GM18519 (cell line): ENCODE measurements around the gene BCAM.
"Not testable (repeated sequence)": the region's sequence is repeated elsewhere in the genome, so short reads cannot be mapped to it uniquely, and the experiment has no call there.

Experiments used
- ATAC-seq: cut with Tn5 transposase; IDR thresholded peaks from one replicate; pipeline ENCODE4 v1.9.1; 2021; ENCODE audit warnings: mild to moderate bottlenecking, moderate library complexity; ENCODE audit not compliant: unreplicated experiment, low FRiP score

Gene BCAM

GRCh38 chr19:44808463-44809371 lies at the start of gene BCAM:
TSS of gene BCAM (plus strand) at chr19:44809103. CDS start at chr19:44809125, 22 bp downstream.
- no peak for ATAC-seq

- no peak for ATAC-seq
Measured at GRCh38 chr19:44762038-44762437, 46.9 kb upstream of the BCAM start.

GRCh38 chr19:44765033-44765948 lies 43.6 kb upstream of the BCAM start:
- no peak for ATAC-seq

GRCh38 chr19:44765949-44766335 lies 43.0 kb upstream of the BCAM start:
- no peak for ATAC-seq

- no peak for ATAC-seq
Measured at GRCh38 chr19:44767295-44768180, 41.4 kb upstream of the BCAM start.

- peak; percentile 67 for ATAC-seq
Measured at GRCh38 chr19:44770550-44771257, 38.2 kb upstream of the BCAM start.

- ATAC-seq: not testable (repeated sequence)
Measured at GRCh38 chr19:44772144-44772543, 36.8 kb upstream of the BCAM start.

- ATAC-seq: no peak
Measured at GRCh38 chr19:44772959-44773358, 35.9 kb upstream of the BCAM start.

- ATAC-seq: no peak
Measured at GRCh38 chr19:44775676-44776240, 33.1 kb upstream of the BCAM start.

- ATAC-seq: no peak
Measured at GRCh38 chr19:44776402-44777096, 32.4 kb upstream of the BCAM start.

- no peak for ATAC-seq
Measured at GRCh38 chr19:44777715-44778347, 31.1 kb upstream of the BCAM start, which contains the start of gene CBLC. TSS of gene CBLC (plus strand) at chr19:44777890. CDS start at chr19:44777932, 42 bp downstream.

- no peak for ATAC-seq
Measured at GRCh38 chr19:44779150-44779549, 29.8 kb upstream of the BCAM start.

GRCh38 chr19:44781694-44782093 lies 27.2 kb upstream of the BCAM start:
- ATAC-seq: not testable (repeated sequence)

- no peak for ATAC-seq
Measured at GRCh38 chr19:44782729-44783128, 26.2 kb upstream of the BCAM start.

GRCh38 chr19:44783545-44783944 lies 25.4 kb upstream of the BCAM start:
- ATAC-seq: no peak

GRCh38 chr19:44785271-44785670 lies 23.6 kb upstream of the BCAM start:
- ATAC-seq: no peak

GRCh38 chr19:44785993-44786392 lies 22.9 kb upstream of the BCAM start:
- no peak for ATAC-seq

GRCh38 chr19:44788971-44789370 lies 19.9 kb upstream of the BCAM start:
- ATAC-seq: no peak
